HEK293 (cell line): ENCODE data around the gene MBLAC1.

Experiments
- EGR2 ChIP-seq: fragments of 450-650 bp; formaldehyde crosslinking; IDR thresholded peaks from 2 replicates; pipeline ENCODE4 v1.5.1; 2016; ENCODE audit warnings: low read depth, missing biosample characterization, missing genetic modification characterization
- GLI4 ChIP-seq: fragments of 450-650 bp; formaldehyde crosslinking; IDR thresholded peaks from 2 replicates; pipeline ENCODE4 v1.5.1; 2016; ENCODE audit warnings: missing biosample characterization, missing genetic modification characterization
- GLIS2 ChIP-seq: fragments of 450-650 bp; formaldehyde crosslinking; IDR thresholded peaks from 2 replicates; pipeline ENCODE4 v1.5.1; 2016; ENCODE audit warnings: missing biosample characterization, missing genetic modification characterization
- KLF10 ChIP-seq: fragments of 450-650 bp; IDR thresholded peaks from 2 replicates; pipeline ENCODE4 v1.5.1; 2018; ENCODE audit warnings: missing biosample characterization, mild to moderate bottlenecking, missing genetic modification characterization
- OSR2 ChIP-seq: fragments of 450-650 bp; formaldehyde crosslinking; IDR thresholded peaks from 2 replicates; pipeline ENCODE4 v1.5.1; 2016; ENCODE audit warnings: missing biosample characterization, missing genetic modification characterization
- PRDM1 ChIP-seq: fragments of 450-650 bp; formaldehyde crosslinking; IDR thresholded peaks from 2 replicates; pipeline ENCODE4; 2016; ENCODE audit warnings: missing biosample characterization, missing genetic modification characterization
- SCRT2 ChIP-seq: fragments of 450-650 bp; formaldehyde crosslinking; IDR thresholded peaks from 2 replicates; pipeline ENCODE4 v1.5.1; 2016; ENCODE audit warnings: missing biosample characterization, missing genetic modification characterization
- SP7 ChIP-seq: fragments of 450-650 bp; formaldehyde crosslinking; IDR thresholded peaks from 2 replicates; pipeline ENCODE4 v1.5.1; 2016; ENCODE audit warnings: missing biosample characterization, missing genetic modification characterization
- YY2 ChIP-seq: fragments of 450-650 bp; formaldehyde crosslinking; IDR thresholded peaks from 2 replicates; pipeline ENCODE4 v1.5.1; 2016; ENCODE audit warnings: missing biosample characterization, missing genetic modification characterization
- ZBTB1 ChIP-seq: fragments of 450-650 bp; formaldehyde crosslinking; IDR thresholded peaks from 2 replicates; pipeline ENCODE4 v1.5.1; 2016; ENCODE audit warnings: missing biosample characterization, missing genetic modification characterization
- ZBTB20 ChIP-seq: fragments of 450-650 bp; formaldehyde crosslinking; IDR thresholded peaks from 2 replicates; pipeline ENCODE4 v1.5.1; 2016; ENCODE audit warnings: missing biosample characterization, missing genetic modification characterization
- ZEB2 ChIP-seq: fragments of 450-650 bp; formaldehyde crosslinking; IDR thresholded peaks from 2 replicates; pipeline ENCODE4 v1.5.1; 2016; ENCODE audit warnings: missing biosample characterization, missing genetic modification characterization
- ZNF146 ChIP-seq: fragments of 450-650 bp; formaldehyde crosslinking; IDR thresholded peaks from 2 replicates; pipeline ENCODE4 v1.5.1; 2016; ENCODE audit warnings: missing biosample characterization, missing genetic modification characterization
- ZNF175 ChIP-seq: fragments of 450-650 bp; formaldehyde crosslinking; IDR thresholded peaks from 2 replicates; pipeline ENCODE4 v1.5.1; 2016; ENCODE audit warnings: missing biosample characterization, missing genetic modification characterization
- ZNF184 ChIP-seq: fragments of 450-650 bp; IDR thresholded peaks from 2 replicates; pipeline ENCODE4 v1.5.1; 2018; ENCODE audit warnings: missing biosample characterization, mild to moderate bottlenecking, missing genetic modification characterization
- ZNF214 ChIP-seq: fragments of 450-650 bp; formaldehyde crosslinking; IDR thresholded peaks from 2 replicates; pipeline ENCODE4 v1.5.1; 2017; ENCODE audit warnings: missing biosample characterization, mild to moderate bottlenecking, missing genetic modification characterization, borderline replicate concordance
- ZNF335 ChIP-seq: fragments of 450-650 bp; formaldehyde crosslinking; conservative IDR thresholded peaks from 2 replicates; pipeline ENCODE4 v1.5.1; 2016; ENCODE audit warnings: missing biosample characterization, missing genetic modification characterization
- ZNF366 ChIP-seq: fragments of 450-650 bp; formaldehyde crosslinking; conservative IDR thresholded peaks from 2 replicates; pipeline ENCODE4 v1.5.1; 2016; ENCODE audit warnings: missing biosample characterization, missing genetic modification characterization
- ZNF391 ChIP-seq: fragments of 450-650 bp; formaldehyde crosslinking; IDR thresholded peaks from 2 replicates; pipeline ENCODE4 v1.5.1; 2016; ENCODE audit warnings: low read depth, missing biosample characterization, missing genetic modification characterization, borderline replicate concordance
- ZNF423 ChIP-seq: fragments of 450-650 bp; formaldehyde crosslinking; IDR thresholded peaks from 2 replicates; pipeline ENCODE4 v1.5.1; 2016; ENCODE audit warnings: missing biosample characterization, missing genetic modification characterization
- ZNF501 ChIP-seq: fragments of 450-650 bp; formaldehyde crosslinking; IDR thresholded peaks from 2 replicates; pipeline ENCODE4 v1.5.1; 2016; ENCODE audit warnings: missing biosample characterization, missing genetic modification characterization
- ZNF555 ChIP-seq: fragments of 450-650 bp; formaldehyde crosslinking; conservative IDR thresholded peaks from 2 replicates; pipeline ENCODE4 v1.5.1; 2017; ENCODE audit warnings: missing biosample characterization, mild to moderate bottlenecking, missing genetic modification characterization, inconsistent platforms
- ZNF561 ChIP-seq: fragments of 450-650 bp; IDR thresholded peaks from 2 replicates; pipeline ENCODE4 v1.5.1; 2018; ENCODE audit warnings: missing biosample characterization, missing genetic modification characterization, borderline replicate concordance
- ZNF626 ChIP-seq: fragments of 450-650 bp; sonication (Bioruptor Pico); formaldehyde crosslinking; IDR thresholded peaks from 2 replicates; pipeline ENCODE4 v1.5.1; 2018; ENCODE audit warnings: missing biosample characterization, missing genetic modification characterization, inconsistent platforms
- ZNF660 ChIP-seq: fragments of 450-650 bp; IDR thresholded peaks from 2 replicates; pipeline ENCODE4 v1.5.1; 2018; ENCODE audit warnings: missing biosample characterization, mild to moderate bottlenecking, missing genetic modification characterization
- ZNF707 ChIP-seq: fragments of 450-650 bp; formaldehyde crosslinking; IDR thresholded peaks from 2 replicates; pipeline ENCODE4 v1.5.1; 2016; ENCODE audit warnings: missing biosample characterization, missing genetic modification characterization
- ZNF76 ChIP-seq: fragments of 450-650 bp; formaldehyde crosslinking; IDR thresholded peaks from 2 replicates; pipeline ENCODE4; 2016; ENCODE audit warnings: low read depth, missing biosample characterization, missing genetic modification characterization, borderline replicate concordance
- ZNF791 ChIP-seq: fragments of 450-650 bp; formaldehyde crosslinking; IDR thresholded peaks from 2 replicates; pipeline ENCODE4 v1.5.1; 2016; ENCODE audit warnings: missing biosample characterization, missing genetic modification characterization
- TF ChIP-seq, protein P1 (sequence below): fragments of 450-650 bp; formaldehyde crosslinking; IDR thresholded peaks from 2 replicates; pipeline ENCODE4 v1.5.1; 2016; ENCODE audit warnings: missing biosample characterization, missing genetic modification characterization
- TF ChIP-seq, protein P2 (sequence below): fragments of 450-650 bp; formaldehyde crosslinking; IDR thresholded peaks from 2 replicates; pipeline ENCODE4 v1.5.1; 2016; ENCODE audit warnings: missing biosample characterization, missing genetic modification characterization
- TF ChIP-seq, protein P3 (sequence below): sonication (generic); formaldehyde crosslinking; IDR thresholded peaks from 2 replicates; pipeline ENCODE4 v1.8.1; 2022; ENCODE audit warnings: mild to moderate bottlenecking, moderate library complexity, missing genetic modification reagents
- TF ChIP-seq, protein P4 (sequence below): fragments of 450-650 bp; formaldehyde crosslinking; IDR thresholded peaks from 2 replicates; pipeline ENCODE4 v1.5.1; 2017; ENCODE audit warnings: missing biosample characterization, mild to moderate bottlenecking, missing genetic modification characterization, moderate library complexity
- TF ChIP-seq, protein P5 (sequence below): fragments of 450-650 bp; IDR thresholded peaks from 2 replicates; pipeline ENCODE4 v1.5.1; 2018; ENCODE audit warnings: missing biosample characterization, mild to moderate bottlenecking, missing genetic modification characterization

The MBLAC1 gene

DNA sequence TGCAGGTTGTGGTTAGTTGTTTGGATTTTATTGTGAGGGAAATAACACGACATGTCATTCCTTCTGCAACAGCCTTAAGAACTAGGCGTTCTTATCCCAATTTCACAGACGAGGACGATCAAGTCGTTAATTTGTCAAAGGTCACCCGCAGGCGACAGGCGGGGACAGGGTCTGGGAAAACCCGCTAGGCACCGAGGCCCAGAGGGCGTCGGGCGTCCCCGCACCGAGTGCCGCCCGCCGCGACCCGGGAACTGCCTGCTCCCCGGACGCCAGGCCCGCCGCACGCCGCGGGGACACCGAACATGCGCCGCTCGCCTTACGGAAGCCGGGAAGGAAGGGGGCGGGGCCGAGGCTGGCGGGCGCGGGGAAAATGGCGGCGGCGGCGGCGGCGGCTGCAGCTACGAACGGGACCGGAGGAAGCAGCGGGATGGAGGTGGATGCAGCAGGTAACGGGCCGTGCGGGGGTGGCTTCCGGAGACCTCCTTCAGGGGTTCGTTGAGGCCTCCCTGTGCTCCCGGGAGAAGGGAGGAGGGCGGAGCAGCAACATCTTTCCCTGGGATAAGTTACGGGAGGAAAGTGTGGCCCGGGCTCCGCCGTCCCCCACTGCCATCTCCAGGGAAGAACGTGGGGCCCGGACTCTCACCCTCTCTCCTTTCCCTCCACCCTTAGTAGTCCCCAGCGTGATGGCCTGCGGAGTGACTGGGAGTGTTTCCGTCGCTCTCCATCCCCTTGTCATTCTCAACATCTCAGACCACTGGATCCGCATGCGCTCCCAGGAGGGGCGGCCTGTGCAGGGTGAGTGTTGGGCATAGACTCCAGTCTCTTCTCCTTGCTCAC is 37.9 kb upstream of the MBLAC1 start, which contains the start of gene COPS6 (continued):
- TF ChIP-seq, protein P1, sequence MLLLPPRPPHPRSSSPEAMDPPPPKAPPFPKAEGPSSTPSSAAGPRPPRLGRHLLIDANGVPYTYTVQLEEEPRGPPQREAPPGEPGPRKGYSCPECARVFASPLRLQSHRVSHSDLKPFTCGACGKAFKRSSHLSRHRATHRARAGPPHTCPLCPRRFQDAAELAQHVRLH (tag by site-specific recombination), result peak; percentile 39; the same call in 1 of the 2 replicates
- TF ChIP-seq SCRT2 (tag by site-specific recombination), result peak; percentile 26; the same call in 1 of the 2 replicates
- TF ChIP-seq ZNF707, result no peak
- peak; percentile 85 for TF ChIP-seq ZNF501 (tag by site-specific recombination)
- TF ChIP-seq ZNF561 (tag by site-specific recombination), result peak; percentile 88; the same call in 1 of the 2 replicates
- TF ChIP-seq, protein P2, sequence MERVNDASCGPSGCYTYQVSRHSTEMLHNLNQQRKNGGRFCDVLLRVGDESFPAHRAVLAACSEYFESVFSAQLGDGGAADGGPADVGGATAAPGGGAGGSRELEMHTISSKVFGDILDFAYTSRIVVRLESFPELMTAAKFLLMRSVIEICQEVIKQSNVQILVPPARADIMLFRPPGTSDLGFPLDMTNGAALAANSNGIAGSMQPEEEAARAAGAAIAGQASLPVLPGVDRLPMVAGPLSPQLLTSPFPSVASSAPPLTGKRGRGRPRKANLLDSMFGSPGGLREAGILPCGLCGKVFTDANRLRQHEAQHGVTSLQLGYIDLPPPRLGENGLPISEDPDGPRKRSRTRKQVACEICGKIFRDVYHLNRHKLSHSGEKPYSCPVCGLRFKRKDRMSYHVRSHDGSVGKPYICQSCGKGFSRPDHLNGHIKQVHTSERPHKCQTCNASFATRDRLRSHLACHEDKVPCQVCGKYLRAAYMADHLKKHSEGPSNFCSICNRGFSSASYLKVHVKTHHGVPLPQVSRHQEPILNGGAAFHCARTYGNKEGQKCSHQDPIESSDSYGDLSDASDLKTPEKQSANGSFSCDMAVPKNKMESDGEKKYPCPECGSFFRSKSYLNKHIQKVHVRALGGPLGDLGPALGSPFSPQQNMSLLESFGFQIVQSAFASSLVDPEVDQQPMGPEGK (tag by site-specific recombination), result peak; percentile 57; the same call in 1 of the 2 replicates
- 0 out of 2 replicates have a peak, but pooled peaks have one; percentile 12 for TF ChIP-seq ZNF184
- TF ChIP-seq ZNF791 (tag by site-specific recombination), result no peak
- TF ChIP-seq SP7 (tag by site-specific recombination), result peak; percentile 73
- peak; percentile 81 for TF ChIP-seq ZBTB20 (tag by site-specific recombination)
- TF ChIP-seq ZNF146 (tag by site-specific recombination), result no peak
- TF ChIP-seq ZNF555 (tag by site-specific recombination), result no peak
- TF ChIP-seq GLI4, result peak; percentile 83; the same call in 1 of the 2 replicates
- no peak for TF ChIP-seq ZNF626 (tag by site-specific recombination)
- peak; percentile 96 for TF ChIP-seq ZEB2
- TF ChIP-seq ZNF175 (tag by site-specific recombination), result no peak
- peak; percentile 97 for TF ChIP-seq ZNF335
- peak; percentile 80 for TF ChIP-seq ZNF76 (tag by site-specific recombination)
- peak; percentile 28 for TF ChIP-seq ZNF366 (tag by site-specific recombination)
- TF ChIP-seq ZNF391, result peak; percentile 45; the same call in 1 of the 2 replicates
- TF ChIP-seq PRDM1 (tag by site-specific recombination), result peak; percentile 80; the same call in 1 of the 2 replicates
- TF ChIP-seq, protein P3, sequence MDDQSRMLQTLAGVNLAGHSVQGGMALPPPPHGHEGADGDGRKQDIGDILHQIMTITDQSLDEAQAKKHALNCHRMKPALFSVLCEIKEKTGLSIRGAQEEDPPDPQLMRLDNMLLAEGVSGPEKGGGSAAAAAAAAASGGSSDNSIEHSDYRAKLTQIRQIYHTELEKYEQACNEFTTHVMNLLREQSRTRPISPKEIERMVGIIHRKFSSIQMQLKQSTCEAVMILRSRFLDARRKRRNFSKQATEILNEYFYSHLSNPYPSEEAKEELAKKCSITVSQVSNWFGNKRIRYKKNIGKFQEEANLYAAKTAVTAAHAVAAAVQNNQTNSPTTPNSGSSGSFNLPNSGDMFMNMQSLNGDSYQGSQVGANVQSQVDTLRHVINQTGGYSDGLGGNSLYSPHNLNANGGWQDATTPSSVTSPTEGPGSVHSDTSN (CRISPR knock-in tag), result peak; percentile 91; the same call in 1 of the 2 replicates
- peak; percentile 30; the same call in 1 of the 2 replicates for TF ChIP-seq ZBTB1 (tag by site-specific recombination)
- peak; percentile 81 for TF ChIP-seq KLF10 (tag by site-specific recombination)
- TF ChIP-seq YY2 (tag by site-specific recombination), result peak; percentile 94
- TF ChIP-seq, protein P4, sequence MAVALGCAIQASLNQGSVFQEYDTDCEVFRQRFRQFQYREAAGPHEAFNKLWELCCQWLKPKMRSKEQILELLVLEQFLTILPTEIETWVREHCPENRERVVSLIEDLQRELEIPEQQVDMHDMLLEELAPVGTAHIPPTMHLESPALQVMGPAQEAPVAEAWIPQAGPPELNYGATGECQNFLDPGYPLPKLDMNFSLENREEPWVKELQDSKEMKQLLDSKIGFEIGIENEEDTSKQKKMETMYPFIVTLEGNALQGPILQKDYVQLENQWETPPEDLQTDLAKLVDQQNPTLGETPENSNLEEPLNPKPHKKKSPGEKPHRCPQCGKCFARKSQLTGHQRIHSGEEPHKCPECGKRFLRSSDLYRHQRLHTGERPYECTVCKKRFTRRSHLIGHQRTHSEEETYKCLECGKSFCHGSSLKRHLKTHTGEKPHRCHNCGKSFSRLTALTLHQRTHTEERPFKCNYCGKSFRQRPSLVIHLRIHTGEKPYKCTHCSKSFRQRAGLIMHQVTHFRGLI, result peak; percentile 53; the same call in 1 of the 2 replicates
- TF ChIP-seq ZNF660 (tag by site-specific recombination), result peak; percentile 72
- TF ChIP-seq, protein P5, sequence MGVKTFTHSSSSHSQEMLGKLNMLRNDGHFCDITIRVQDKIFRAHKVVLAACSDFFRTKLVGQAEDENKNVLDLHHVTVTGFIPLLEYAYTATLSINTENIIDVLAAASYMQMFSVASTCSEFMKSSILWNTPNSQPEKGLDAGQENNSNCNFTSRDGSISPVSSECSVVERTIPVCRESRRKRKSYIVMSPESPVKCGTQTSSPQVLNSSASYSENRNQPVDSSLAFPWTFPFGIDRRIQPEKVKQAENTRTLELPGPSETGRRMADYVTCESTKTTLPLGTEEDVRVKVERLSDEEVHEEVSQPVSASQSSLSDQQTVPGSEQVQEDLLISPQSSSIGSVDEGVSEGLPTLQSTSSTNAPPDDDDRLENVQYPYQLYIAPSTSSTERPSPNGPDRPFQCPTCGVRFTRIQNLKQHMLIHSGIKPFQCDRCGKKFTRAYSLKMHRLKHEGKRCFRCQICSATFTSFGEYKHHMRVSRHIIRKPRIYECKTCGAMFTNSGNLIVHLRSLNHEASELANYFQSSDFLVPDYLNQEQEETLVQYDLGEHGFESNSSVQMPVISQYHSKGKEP, result peak; percentile 40
- peak; percentile 62 for TF ChIP-seq OSR2 (tag by site-specific recombination)
- 0 out of 2 replicates have a peak, but pooled peaks have one; percentile 40 for TF ChIP-seq GLIS2
- peak; percentile 36; the same call in 1 of the 2 replicates for TF ChIP-seq EGR2 (tag by site-specific recombination)
- no peak for TF ChIP-seq ZNF214
- peak; percentile 65 for TF ChIP-seq ZNF423
